ENCODE data around the gene GGT6.

GRCh38 chr17:4569591-4569990, 9.2 kb upstream of the GGT6 start:
- TF ChIP-seq CTCF (IDR thresholded peaks at IDR 0.05) (no peak), POLR2A (IDR thresholded peaks at IDR 0.05) (no peak)
